SU-DHL-6 (cell line): ENCODE data around the gene SPOCK1.

Experiments
- H2AFZ ChIP-seq: fragments of 200-600 bp; sonication (generic); 2 replicates; pipeline ENCODE4 v1.6.1; 2014; ENCODE audit warnings: low read depth, mild to moderate bottlenecking, moderate library complexity, mixed read lengths, antibody characterized with exemption, low read length; ENCODE audit not compliant: severe bottlenecking
- H3F3A ChIP-seq: fragments of 200-600 bp; shearing (Covaris generic); 2 replicates; pipeline ENCODE4 v1.6.0; 2016; ENCODE audit warnings: antibody characterized with exemption, mild to moderate bottlenecking; ENCODE audit not compliant: insufficient read depth
- H3K27ac ChIP-seq: fragments of 200-600 bp; sonication (generic); 2 replicates; pipeline ENCODE4 v1.5.1; 2016; ENCODE audit warnings: low read depth, mild to moderate bottlenecking, low read length, moderate library complexity, mixed read lengths
- H3K27me3 ChIP-seq: fragments of 200-600 bp; sonication (generic), shearing (Covaris generic); 2 replicates; pipeline ENCODE4 v1.6.0; 2014; ENCODE audit warnings: mild to moderate bottlenecking, low read length
- H3K36me3 ChIP-seq: fragments of 200-600 bp; sonication (generic); 2 replicates; pipeline ENCODE4 v1.6.1; 2014; ENCODE audit warnings: mild to moderate bottlenecking, low read length, mixed read lengths
- H3K4me2 ChIP-seq: fragments of 300-600, 200-600 bp; shearing (Covaris generic), sonication (generic); 2 replicates; pipeline ENCODE4 v1.6.0; 2014; ENCODE audit warnings: low read length, low read depth, mild to moderate bottlenecking; ENCODE audit not compliant: poor library complexity, severe bottlenecking
- H3K4me3 ChIP-seq: fragments of 200-600 bp; sonication (generic); 2 replicates; pipeline ENCODE4 v1.5.1; 2014; ENCODE audit warnings: antibody characterized with exemption, low read length, mild to moderate bottlenecking, mixed read lengths; ENCODE audit not compliant: insufficient read depth, poor library complexity, severe bottlenecking
- H3K79me2 ChIP-seq: fragments of 200-600 bp; sonication (generic); 2 replicates; pipeline ENCODE4 v1.6.1; 2014; ENCODE audit warnings: mild to moderate bottlenecking, low read length, moderate library complexity; ENCODE audit not compliant: insufficient read depth
- H3K9ac ChIP-seq: fragments of 200-600 bp; sonication (generic); 2 replicates; pipeline ENCODE4 v1.7.0; 2014; ENCODE audit warnings: mild to moderate bottlenecking, low read length
- H3K9me2 ChIP-seq: fragments of 200-600 bp; sonication (generic); replicated peaks from 2 replicates; pipeline ENCODE4 v1.6.1; 2014; ENCODE audit warnings: low read length; ENCODE audit not compliant: insufficient read depth
- H3K9me3 ChIP-seq: fragments of 200-600 bp; sonication (generic); 2 replicates; pipeline ENCODE4 v1.6.1; 2014; ENCODE audit warnings: low read length, mixed read lengths; ENCODE audit not compliant: insufficient read depth
- H4K20me1 ChIP-seq: fragments of 200-600 bp; sonication (generic); 2 replicates; pipeline ENCODE4 v1.6.1; 2014; ENCODE audit warnings: low read depth, mild to moderate bottlenecking, antibody characterized with exemption, low read length, moderate library complexity, mixed read lengths
- EZH2phosphoT487 ChIP-seq: fragments of 200-600 bp; sonication (generic), shearing (Covaris generic); conservative IDR thresholded peaks from 2 replicates; pipeline ENCODE4 v1.6.1; 2018; ENCODE audit warnings: mild to moderate bottlenecking, antibody characterized with exemption, low read length, moderate library complexity, mixed read lengths
- TF ChIP-seq, protein P1 (sequence below): fragments of 200-600 bp; sonication (generic); IDR thresholded peaks from one replicate; pipeline ENCODE4 v1.5.1; 2017; ENCODE audit warnings: antibody characterized with exemption, mild to moderate bottlenecking, low read length, moderate library complexity; ENCODE audit not compliant: insufficient read depth, poor library complexity, severe bottlenecking

SPOCK1 gene

DNA sequence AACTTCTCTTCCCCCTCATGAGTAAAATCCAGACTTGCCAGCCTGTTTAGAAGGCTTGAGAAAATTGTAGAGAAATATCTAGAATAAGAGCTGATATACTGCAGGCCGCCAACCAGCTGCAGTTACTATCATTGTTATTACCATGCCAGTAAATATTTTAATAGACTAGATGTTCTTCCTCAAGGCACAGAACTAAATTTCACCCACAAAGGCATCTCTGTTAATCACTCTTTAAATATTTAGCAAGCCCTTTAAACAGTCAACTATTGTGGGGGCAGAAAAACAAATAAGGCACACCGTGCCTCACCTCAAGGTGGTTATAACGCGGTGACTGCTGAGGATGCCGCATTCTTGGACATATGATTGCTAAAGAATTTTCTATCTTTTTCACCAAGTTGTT, 147.0 kb downstream of the SPOCK1 start:
- no peaks in the 10 kb centered on the region for H3K9me3 ChIP-seq
- no peak overlapping the region for H2AFZ ChIP-seq
- H4K20me1 ChIP-seq = no peaks in the 10 kb centered on the region
- H3K27ac ChIP-seq = no peak overlapping the region
- no peaks in the 10 kb centered on the region; the same call in 1 of the 2 replicates for H3K27me3 ChIP-seq
- no peaks in the 10 kb centered on the region for H3F3A ChIP-seq
- no peaks in the 10 kb centered on the region for H3K9me2 ChIP-seq
- no peaks in the 10 kb centered on the region for H3K36me3 ChIP-seq
- H3K79me2 ChIP-seq = no peaks in the 10 kb centered on the region
- no peak overlapping the region for H3K4me3 ChIP-seq
- H3K9ac ChIP-seq = no peak overlapping the region
- TF ChIP-seq, protein P1, sequence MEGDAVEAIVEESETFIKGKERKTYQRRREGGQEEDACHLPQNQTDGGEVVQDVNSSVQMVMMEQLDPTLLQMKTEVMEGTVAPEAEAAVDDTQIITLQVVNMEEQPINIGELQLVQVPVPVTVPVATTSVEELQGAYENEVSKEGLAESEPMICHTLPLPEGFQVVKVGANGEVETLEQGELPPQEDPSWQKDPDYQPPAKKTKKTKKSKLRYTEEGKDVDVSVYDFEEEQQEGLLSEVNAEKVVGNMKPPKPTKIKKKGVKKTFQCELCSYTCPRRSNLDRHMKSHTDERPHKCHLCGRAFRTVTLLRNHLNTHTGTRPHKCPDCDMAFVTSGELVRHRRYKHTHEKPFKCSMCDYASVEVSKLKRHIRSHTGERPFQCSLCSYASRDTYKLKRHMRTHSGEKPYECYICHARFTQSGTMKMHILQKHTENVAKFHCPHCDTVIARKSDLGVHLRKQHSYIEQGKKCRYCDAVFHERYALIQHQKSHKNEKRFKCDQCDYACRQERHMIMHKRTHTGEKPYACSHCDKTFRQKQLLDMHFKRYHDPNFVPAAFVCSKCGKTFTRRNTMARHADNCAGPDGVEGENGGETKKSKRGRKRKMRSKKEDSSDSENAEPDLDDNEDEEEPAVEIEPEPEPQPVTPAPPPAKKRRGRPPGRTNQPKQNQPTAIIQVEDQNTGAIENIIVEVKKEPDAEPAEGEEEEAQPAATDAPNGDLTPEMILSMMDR = no peak
- TF ChIP-seq EZH2phosphoT487 = no peak
- no peak overlapping the region for H3K4me2 ChIP-seq

DNA sequence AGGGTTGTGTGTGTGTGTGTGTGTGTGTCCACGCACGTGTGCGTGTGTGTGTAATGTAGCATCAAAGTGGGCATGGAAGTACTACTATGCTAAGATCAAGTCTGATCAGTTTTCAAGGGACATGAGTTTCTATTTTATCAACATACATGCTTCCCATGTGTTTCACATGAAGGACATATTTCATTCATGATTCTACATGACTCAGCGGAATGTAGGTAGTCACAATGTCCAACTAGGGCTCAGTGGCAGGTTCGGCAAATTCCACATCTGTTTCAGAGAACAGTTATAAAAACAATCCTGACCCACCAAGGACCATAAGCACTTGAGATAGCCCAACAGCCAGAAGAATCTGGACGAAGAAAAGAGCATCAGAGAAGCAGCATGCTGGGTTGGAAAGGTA, 148.3 kb downstream of the SPOCK1 start:
- Histone ChIP-seq H3K27me3 (no peaks in the 10 kb centered on the region), H3K9ac (no peak overlapping the region), H3K9me3 (no peaks in the 10 kb centered on the region), H4K20me1 (no peaks in the 10 kb centered on the region), H3F3A (no peaks in the 10 kb centered on the region), H3K27ac (no peak overlapping the region), H3K36me3 (no peaks in the 10 kb centered on the region), H2AFZ (no peak overlapping the region), H3K4me2 (no peak overlapping the region), H3K4me3 (no peak overlapping the region), H3K9me2 (no peaks in the 10 kb centered on the region), H3K79me2 (no peaks in the 10 kb centered on the region)
- TF ChIP-seq, protein P1 = no peak
- TF ChIP-seq EZH2phosphoT487 = no peak

DNA sequence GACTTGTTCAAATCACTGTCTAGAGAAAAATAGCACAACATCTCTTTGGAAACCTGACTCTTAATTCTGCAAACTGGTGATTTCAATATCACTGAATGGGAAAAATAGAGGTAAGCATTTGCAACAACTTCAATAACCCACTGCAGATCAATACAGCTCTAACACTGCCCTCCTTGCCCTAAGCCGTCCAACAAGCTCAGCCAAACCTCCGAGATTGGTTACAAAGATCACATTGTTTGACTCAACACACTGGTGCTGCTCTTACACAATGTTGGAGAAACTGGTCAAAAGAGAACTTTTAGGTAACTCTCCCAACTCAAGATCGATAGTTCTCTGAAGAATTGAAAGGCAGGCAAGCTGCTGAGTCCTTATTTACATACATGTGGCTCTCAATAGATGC, 150.4 kb downstream of the SPOCK1 start:
- Histone ChIP-seq H3K9me2 (no peaks in the 10 kb centered on the region), H3K36me3 (no peaks in the 10 kb centered on the region), H2AFZ (no peak overlapping the region), H3F3A (no peaks in the 10 kb centered on the region), H3K4me3 (no peak overlapping the region), H3K79me2 (no peaks in the 10 kb centered on the region), H3K9ac (no peak overlapping the region), H3K27ac (no peak overlapping the region), H4K20me1 (no peaks in the 10 kb centered on the region), H3K27me3 (no peaks in the 10 kb centered on the region), H3K4me2 (no peak overlapping the region), H3K9me3 (no peaks in the 10 kb centered on the region)
- no peak for TF ChIP-seq EZH2phosphoT487
- TF ChIP-seq, protein P1 = no peak
